NCI-H1105 (cell line): Measurements from ENCODE around the gene FZD4.
"Not testable (repeated sequence)": the region's sequence is repeated elsewhere in the genome, so short reads cannot be mapped to it uniquely, and the experiment has no call there.

Experiments used
- DNase-seq: peaks from one replicate; lab custom pipeline; 2025; lab: John Stamatoyannopoulos, UW

Gene FZD4

GRCh38 chr11:86977441-86978050 lies 22.4 kb upstream of the FZD4 start:
- DNase-seq, result no peak

DNA sequence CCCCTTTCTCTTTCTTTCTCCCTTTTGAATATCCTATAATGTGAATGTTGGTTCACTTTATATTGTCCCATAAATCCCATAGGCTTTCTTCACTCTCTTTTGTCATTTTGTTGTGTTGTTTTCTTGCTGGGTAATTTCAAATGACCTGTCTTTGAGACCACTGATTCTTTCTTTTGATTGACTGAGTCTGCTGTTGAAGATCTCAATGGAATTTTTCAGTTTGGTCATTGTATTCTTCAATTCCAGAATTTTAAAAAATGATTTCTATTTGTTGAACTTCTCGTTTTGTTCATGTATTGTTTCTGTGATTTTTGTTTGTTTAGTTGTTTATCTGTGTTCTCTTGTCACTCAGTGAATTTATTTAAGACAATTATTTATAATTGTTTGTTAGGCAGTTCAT lies 17.5 kb upstream of the FZD4 start:
- DNase-seq, result no peak

DNA sequence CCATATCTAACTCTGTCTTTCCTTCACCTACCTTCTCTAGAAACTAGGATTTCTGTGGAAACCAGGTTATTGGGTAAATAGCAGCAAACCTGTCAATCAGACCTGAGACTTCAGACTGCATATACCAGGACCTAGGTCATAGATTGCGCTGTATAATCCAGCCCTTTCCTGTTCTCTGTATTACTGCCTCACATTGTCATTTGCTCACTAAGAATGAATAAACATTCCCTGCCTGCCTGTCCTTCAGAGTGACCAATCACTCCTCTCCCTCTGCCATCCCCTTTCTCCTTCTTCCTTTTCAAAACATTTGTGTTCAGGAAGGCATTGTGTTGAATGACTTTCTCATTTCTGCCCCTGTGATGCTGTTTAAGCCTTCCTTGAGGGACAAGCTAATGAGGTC lies 14.1 kb upstream of the FZD4 start:
- DNase-seq, result no peak

GRCh38 chr11:86967601-86968000 lies 12.4 kb upstream of the FZD4 start:
- not testable (repeated sequence) for DNase-seq

- DNase-seq, result no peak
These were observed 2.9 kb upstream of the FZD4 start for GRCh38 chr11:86957976-86958646.

DNA sequence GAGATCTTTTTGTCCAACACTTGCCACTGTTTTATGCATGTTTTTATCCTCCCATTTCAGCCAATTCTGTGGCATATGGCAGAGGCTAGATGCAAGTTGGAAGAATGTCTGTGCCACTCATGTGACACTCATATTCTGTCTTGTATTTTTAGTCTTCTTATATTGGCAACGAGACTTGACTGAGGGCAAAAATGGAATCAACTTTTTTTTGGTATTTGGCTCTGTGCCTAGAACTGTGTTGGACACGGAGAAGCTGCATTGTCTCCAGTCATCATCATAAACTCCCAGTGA lies 1.7 kb upstream of the FZD4 start:
- DNase-seq, result no peak

- no peak for DNase-seq
These were observed 159 bp downstream of the FZD4 start for GRCh38 chr11:86955111-86955360.

DNA sequence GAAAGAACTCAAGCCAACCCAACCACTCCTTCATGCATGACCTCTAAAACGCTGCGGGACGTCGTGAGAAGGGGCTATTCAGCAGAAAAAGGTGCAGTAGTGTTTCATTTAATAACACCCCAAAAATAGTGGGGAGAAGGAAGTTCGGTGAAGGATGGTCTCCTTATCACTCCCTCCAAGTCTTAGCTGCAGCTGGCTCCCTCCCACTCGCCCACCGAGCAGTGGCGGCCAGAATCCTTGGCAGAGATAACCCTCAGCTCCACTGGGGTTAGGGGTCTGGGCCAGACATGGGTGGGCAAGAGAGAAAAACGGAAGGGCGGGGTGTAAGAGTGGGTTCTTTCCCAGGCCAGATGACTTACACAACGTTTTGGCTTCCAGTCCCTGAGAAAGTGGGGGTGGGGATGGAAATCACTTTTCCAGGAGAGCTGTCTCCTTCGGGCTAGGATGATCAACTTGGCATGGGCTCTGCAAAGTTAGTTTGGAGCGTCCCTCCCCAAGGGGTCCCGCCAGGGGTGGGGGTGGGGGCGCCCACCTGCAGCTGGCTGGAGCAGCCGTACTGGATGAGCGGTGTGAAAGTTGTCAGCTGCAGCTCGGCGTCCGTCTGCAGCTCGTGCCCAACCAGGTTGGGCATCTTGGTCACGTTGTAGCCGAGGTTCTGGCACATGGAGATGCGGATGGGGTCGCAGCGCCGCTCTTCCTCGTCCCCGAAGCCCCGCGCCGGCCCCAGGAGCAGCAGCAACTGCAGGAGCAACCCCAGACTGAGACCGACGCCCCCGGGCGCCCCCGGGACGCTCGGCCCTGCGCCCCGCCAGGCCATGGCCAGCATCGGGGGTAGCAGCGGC lies 705 bp downstream of the FZD4 start:
- DNase-seq, result peak; percentile 2

DNA sequence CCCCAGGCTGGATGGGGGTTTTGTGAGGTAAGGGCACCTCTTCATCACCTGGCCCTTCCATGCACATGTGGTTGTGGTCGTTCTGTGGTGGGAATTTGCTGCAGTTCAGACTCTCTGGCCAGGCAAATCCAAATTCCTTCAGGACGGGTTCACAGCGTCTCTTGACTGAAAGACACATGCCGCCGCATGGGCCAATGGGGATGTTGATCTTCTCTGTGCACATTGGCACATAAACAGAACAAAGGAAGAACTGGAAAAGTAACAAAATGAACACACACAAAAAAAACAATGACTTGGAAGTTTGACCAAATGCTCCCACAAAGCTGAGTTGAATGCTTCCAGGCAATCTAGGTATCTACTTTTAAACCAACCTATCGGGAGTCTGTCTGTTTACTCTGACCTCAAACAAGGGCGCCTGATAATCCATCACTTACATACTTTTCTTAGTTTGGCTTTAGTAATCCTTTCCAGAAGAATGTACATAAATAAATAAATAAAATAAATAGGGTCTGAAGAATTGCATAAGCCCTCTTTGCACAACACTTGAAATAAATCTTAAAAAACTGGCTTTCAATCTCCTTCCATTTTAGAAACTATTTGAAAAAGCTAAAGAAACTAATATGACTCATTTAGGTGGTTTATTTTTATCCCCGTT lies 2.8 kb downstream of the FZD4 start:
- DNase-seq, result no peak

DNA sequence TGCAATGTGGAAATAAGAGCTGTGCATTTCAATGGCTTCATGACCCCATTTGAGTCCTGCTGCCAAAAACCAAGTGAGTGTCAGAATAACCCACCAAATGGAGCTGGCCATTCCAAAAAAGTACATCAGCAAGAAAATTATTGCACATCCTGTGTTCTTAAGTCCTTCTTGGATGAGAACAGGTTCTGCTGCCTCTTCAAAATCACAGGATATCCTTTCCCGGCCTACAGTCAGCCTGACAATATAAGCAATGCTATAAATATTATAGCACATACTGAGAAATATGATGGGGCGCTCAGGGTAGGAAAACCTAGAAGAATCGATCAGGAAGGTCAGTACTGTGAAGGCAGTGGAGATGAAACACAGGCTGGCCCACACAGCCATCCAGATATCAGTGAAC lies 3.5 kb downstream of the FZD4 start:
- no peak for DNase-seq

DNA sequence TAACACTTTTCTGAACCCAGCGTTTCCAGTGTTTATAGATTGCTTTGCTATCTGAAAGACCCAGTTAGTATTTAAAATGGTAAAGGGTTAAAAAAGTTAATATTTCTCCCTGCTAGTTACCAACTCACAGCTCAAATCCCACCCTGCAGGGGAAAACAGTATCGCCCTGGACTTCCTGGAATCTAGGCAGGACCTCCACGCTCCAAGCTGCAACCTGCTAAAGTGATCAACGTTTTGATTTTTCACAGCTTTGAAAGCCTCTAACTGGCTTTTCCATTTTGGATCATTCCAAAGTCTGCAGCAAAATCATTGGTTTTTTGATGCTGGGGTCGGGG lies 4.6 kb downstream of the FZD4 start:
- no peak for DNase-seq

- DNase-seq, result no peak
These were observed 5.1 kb downstream of the FZD4 start for GRCh38 chr11:86949995-86950660.

DNA sequence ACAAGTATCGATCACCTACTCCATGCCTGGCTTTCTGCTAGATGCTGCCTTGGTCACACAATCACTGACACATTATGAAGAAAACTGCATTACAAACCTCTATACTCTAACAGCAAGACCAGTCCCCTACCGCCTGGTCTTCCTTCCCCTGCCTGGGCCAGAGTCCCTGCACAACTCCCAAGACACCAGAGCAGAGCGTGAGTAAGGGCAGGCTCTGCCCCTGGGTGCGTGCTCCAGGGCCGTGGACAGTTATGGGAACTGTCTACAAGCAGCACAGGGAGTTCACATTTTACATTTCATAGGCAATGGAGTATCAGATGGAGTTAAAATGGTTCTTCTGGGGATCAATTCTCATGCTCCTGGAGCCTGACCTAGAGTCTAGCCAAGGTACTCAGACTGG lies 6.5 kb downstream of the FZD4 start:
- no peak for DNase-seq

- no peak for DNase-seq
These were observed 7.7 kb downstream of the FZD4 start for GRCh38 chr11:86947541-86947940.

GRCh38 chr11:86943505-86943904 lies 11.7 kb downstream of the FZD4 start:
- DNase-seq, result not testable (repeated sequence)

DNA sequence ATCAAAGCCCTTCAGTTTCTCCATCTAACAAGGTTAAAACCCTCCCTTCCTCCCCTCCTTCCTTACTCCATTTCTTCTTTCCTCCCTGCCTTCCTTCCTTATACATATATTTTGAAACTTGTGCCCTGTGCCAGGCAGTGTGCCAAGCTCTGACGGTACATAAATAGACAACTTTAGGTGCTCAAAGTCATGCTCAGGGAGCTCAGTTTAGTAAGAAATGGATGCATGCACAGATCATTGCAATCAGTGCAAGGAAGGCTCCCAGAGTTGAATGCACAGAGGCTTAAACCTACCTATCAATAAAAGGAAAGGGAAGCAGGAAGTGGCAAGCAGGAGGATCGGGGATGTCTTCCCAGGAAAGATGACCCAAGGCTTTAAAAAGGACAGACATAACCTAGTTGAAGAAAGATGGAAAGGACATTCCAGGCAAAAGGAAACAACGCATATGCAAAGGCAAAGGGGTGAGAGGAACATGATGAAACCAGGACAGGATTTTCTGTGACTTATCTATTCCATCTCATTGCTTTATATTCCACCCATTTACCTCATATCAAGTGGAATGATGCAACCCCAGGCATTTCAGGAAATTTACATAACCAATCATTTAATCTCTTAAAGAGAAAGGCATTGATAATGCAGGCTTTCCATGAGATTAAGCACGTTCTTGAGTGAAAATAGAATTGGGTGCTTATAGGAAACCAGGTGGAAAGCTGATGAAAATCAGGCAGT lies 13.2 kb downstream of the FZD4 start:
- DNase-seq, result no peak

- DNase-seq, result no peak
These were observed 13.9 kb downstream of the FZD4 start for GRCh38 chr11:86941077-86941870.

DNA sequence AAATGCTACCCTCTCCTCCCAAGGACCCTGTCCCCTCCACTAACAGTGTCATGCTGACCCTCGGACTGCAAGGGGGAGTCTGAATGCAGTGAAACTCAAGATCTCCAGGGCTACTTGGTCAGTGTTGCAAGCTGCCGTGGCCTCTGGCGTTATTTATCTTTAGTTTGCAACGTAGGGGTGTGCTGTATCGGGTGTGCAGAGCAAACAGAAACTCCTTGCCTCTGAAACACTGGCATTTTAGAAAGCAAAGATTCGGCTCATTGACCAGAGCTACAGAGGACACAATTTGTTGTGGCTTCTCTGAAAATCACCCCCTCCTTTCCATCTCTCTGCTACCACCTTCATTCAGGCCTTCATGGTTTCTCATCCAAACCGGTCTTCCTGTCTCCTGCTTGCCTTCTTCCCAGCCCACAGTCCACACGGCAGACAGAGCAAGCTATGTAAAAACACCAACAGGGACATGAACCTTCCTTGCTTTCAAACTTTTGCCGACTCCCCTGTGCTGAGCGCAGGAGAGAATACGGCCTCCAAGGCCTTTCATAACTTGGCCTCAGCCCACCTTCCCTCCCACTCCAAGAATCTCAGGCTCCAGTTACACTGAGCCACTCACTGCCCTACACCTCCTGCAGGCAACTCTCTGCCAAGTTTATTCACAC lies 14.9 kb downstream of the FZD4 start:
- DNase-seq, result no peak

- DNase-seq, result peak; percentile 36
These were observed 16.0 kb downstream of the FZD4 start for GRCh38 chr11:86938900-86939880.
